ENCODE measurements around the gene LRRC4C.

LRRC4C gene

GRCh38 chr11:40119661-40120060 is 1339.8 kb downstream of the LRRC4C start:
- no peak overlapping the region for H3K4me3 ChIP-seq (ENCODE audit: low read length)
- no peak for DNase-seq (ENCODE audit: low read depth)
- no peak for TF ChIP-seq CTCF (conservative IDR thresholded peaks at IDR 0.05; ENCODE audit: low read length)

- no peak overlapping the region for H3K4me3 ChIP-seq (ENCODE audit: low read length)
- no peak for DNase-seq (ENCODE audit: low read depth)
- TF ChIP-seq CTCF (conservative IDR thresholded peaks at IDR 0.05; ENCODE audit: low read length), result no peak
Measured at GRCh38 chr11:40118780-40119179, 1340.7 kb downstream of the LRRC4C start.

- no peak for DNase-seq (ENCODE audit: low read depth)
- no peak overlapping the region for H3K4me3 ChIP-seq (ENCODE audit: low read length)
- no peak for TF ChIP-seq CTCF (conservative IDR thresholded peaks at IDR 0.05; ENCODE audit: low read length)
Measured at GRCh38 chr11:40118026-40118425, 1341.4 kb downstream of the LRRC4C start.

GRCh38 chr11:40104941-40105550 is 1354.4 kb downstream of the LRRC4C start:
- DNase-seq (ENCODE audit: low read depth), result no peak
- no peak overlapping the region for H3K4me3 ChIP-seq (ENCODE audit: low read length)
- TF ChIP-seq CTCF (conservative IDR thresholded peaks at IDR 0.05; ENCODE audit: low read length), result no peak

GRCh38 chr11:40100781-40101180 is 1358.7 kb downstream of the LRRC4C start:
- H3K4me3 ChIP-seq (ENCODE audit: low read length), result no peak overlapping the region
- DNase-seq (ENCODE audit: low read depth), result no peak
- no peak for TF ChIP-seq CTCF (conservative IDR thresholded peaks at IDR 0.05; ENCODE audit: low read length)

GRCh38 chr11:40100162-40100553 is 1359.3 kb downstream of the LRRC4C start:
- DNase-seq (ENCODE audit: low read depth), result no peak
- no peak overlapping the region for H3K4me3 ChIP-seq (ENCODE audit: low read length)
- TF ChIP-seq CTCF (conservative IDR thresholded peaks at IDR 0.05; ENCODE audit: low read length), result no peak

- no peak overlapping the region for H3K4me3 ChIP-seq (ENCODE audit: low read length)
- no peak for DNase-seq (ENCODE audit: low read depth)
- TF ChIP-seq CTCF (conservative IDR thresholded peaks at IDR 0.05; ENCODE audit: low read length), result no peak
Measured at GRCh38 chr11:40099426-40100161, 1359.9 kb downstream of the LRRC4C start.

Data from AG10803 (cell line).